Measurements from ENCODE around the gene CD86.

CD86 gene

DNA sequence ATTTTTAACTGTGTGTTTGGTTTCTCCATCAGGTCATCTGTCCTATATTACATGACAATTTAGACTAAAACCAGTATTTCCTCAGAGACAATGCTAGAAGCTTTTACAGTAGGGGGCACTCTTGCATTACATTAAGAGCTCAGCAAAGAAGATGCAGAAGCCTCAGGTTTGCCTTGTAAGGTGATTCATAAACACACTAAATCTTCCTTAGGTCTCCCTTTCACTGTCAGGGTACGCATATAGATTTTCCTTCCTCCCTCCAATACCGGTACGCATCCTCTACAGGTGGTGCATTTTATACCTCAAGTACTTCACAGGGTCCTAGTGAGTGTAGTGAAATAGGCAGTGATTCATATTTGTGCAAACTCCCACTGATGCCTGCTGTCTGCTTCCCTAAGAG, 46.5 kb downstream of the CD86 start:
- ChIA-PET CTCF (interaction anchor here (0.5 to 1.4 kb wide), 6 partner anchors 11 to 467 kb away, joined by 3 to 6 read pairs (median 3); no protein-coding TSS in a partner anchor), POLR2A (no interaction called here)
- no peak for TF ChIP-seq FOXM1 (IDR thresholded peaks at IDR 0.05; ENCODE audit: borderline replicate concordance)
- peak; percentile 41 for DNase-seq (ENCODE audit: extremely low spot score)

DNA sequence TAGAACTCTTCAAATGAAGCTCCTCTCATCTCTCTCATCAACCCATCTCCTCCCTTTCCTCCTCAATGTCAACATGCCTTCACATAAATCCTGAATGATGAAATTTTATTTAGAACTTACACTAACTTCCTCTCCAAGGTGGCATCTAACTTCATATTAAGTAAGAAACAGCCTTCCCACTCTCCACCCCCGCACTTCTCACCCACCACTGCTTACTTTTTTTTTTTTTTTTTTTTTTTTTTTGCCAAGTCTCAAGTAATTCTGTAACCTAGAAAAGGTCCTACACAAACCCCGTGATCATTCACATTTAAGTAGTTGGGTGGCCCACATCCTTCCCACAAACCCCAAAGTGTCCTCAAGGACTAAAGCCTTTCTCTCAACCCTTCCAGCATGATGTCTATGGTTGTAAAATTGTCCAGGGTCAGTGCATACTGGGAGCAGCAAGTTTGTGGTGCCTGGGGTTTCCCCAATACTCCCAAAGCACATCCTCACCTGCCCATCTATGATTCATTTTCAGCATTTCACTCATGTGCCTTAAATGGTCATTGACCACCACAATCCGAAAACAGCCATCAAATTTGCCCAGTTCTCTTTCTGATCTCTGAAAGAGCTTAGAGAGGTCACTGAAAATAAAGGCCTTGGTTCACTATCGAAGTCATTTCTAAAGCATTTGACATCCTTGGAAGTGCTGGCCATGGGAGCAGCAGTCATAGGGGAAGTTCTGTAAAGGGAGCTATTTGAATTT, 47.2 kb downstream of the CD86 start:
- POLR2A ChIA-PET, result interaction anchor here (1.0 kb wide), 1 partner anchor 281 kb away, joined by 3 read pairs; the partner anchor contains the start of gene MIX23
- TF ChIP-seq ARNT (IDR thresholded peaks at IDR 0.05), result no peak
- TF ChIP-seq ELF4 (IDR thresholded peaks at IDR 0.05), result no peak
- no peak for TF ChIP-seq PKNOX1 (IDR thresholded peaks at IDR 0.05)
- no peak for DNase-seq (ENCODE audit: extremely low spot score)
- CTCF ChIA-PET, result interaction anchor here (0.5 to 1.4 kb wide), 6 partner anchors 9 to 330 kb away, joined by 3 to 6 read pairs (median 4); no protein-coding TSS in a partner anchor

- TF ChIP-seq L3MBTL2 (conservative IDR thresholded peaks at IDR 0.05) (no peak), ARNT (IDR thresholded peaks at IDR 0.05) (no peak), ZNF384 (IDR thresholded peaks at IDR 0.05) (no peak), HDGF (IDR thresholded peaks at IDR 0.05; ENCODE audit: borderline replicate concordance) (no peak), FOXA1 (IDR thresholded peaks at IDR 0.05) (no peak), NFRKB (IDR thresholded peaks at IDR 0.05) (no peak), CTBP1 (IDR thresholded peaks at IDR 0.05; ENCODE audit: borderline replicate concordance) (no peak), ELF4 (IDR thresholded peaks at IDR 0.05) (no peak), TARDBP (IDR thresholded peaks at IDR 0.05) (no peak), BHLHE40 (IDR thresholded peaks at IDR 0.05; ENCODE audit: borderline replicate concordance) (no peak)
- ChIA-PET CTCF (no interaction called here), POLR2A (no interaction called here)
- no peak for DNase-seq (ENCODE audit: extremely low spot score)
Measured at GRCh38 chr3:122103821-122104514, 48.8 kb downstream of the CD86 start.

DNA sequence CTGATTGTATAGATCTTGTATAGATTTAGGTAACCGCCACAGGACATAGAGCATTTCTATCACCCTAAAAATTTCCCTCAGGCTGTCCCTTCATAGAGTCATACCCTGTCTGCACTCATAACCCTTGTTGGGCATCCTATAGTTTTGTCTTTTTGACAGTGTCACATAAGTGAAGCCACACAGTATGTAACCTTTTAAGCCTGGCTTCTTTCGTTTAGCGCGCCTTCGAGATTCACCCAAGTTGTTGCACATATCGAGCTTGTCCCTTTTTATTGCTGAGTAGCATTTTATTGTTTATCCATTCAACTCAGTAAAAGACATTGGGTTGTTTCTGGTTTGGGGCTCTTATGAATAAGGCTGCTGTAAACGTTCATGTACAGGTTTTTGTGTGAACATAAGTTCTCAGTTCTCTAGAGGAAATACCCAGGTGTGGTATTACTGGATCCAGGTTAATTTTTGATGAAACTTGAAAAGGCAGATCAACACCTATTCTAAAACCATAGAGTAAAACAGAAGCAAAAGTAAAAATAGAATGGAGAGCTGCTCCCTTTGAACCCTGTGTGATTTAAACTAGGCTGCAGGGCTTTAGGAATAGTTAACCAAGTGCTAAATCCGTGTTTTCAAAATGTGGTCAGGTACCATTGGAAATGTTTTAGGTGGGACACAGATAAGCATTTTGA, 49.5 kb downstream of the CD86 start:
- no peak for DNase-seq (ENCODE audit: extremely low spot score)
- ChIA-PET CTCF (no interaction called here), POLR2A (no interaction called here)
- TF ChIP-seq ZNF384 (IDR thresholded peaks at IDR 0.05), result no peak
- TF ChIP-seq FOXK2 (IDR thresholded peaks at IDR 0.05), result no peak
- TF ChIP-seq TARDBP (IDR thresholded peaks at IDR 0.05), result no peak
- no peak for TF ChIP-seq PKNOX1 (IDR thresholded peaks at IDR 0.05)
- no peak for TF ChIP-seq SUZ12 (IDR thresholded peaks at IDR 0.05)
- no peak for TF ChIP-seq FOXA1 (IDR thresholded peaks at IDR 0.05)

DNA sequence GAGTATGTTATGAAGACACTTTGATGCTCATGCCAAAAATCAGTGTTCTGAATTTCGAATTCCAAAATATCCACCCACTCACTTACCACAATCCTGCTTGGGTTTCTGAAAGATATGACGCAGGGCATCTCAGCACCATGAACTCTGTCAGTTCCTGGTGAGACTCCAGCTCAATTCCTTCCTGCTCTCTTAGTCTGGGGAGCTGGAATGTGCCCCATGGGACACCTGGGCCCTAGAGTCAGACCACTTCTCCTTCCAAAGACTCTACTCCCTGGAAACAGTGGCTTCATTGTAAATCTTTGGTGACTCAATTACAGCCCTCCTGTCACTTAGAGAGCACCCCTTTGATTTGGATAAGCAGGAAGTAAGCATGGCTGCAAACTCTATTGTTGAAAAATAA, 50.5 kb downstream of the CD86 start:
- TF ChIP-seq BHLHE40 (IDR thresholded peaks at IDR 0.05; ENCODE audit: borderline replicate concordance) (no peak), ARNT (IDR thresholded peaks at IDR 0.05) (no peak), L3MBTL2 (conservative IDR thresholded peaks at IDR 0.05) (no peak), HDGF (IDR thresholded peaks at IDR 0.05; ENCODE audit: borderline replicate concordance) (no peak), CTBP1 (IDR thresholded peaks at IDR 0.05; ENCODE audit: borderline replicate concordance) (no peak), FOXM1 (IDR thresholded peaks at IDR 0.05; ENCODE audit: borderline replicate concordance) (no peak), PKNOX1 (IDR thresholded peaks at IDR 0.05) (no peak), LEF1 (IDR thresholded peaks at IDR 0.05; ENCODE audit: borderline replicate concordance) (no peak), TARDBP (IDR thresholded peaks at IDR 0.05) (no peak), SP1 (IDR thresholded peaks at IDR 0.05) (no peak), ZNF384 (IDR thresholded peaks at IDR 0.05) (no peak), FOXK2 (IDR thresholded peaks at IDR 0.05) (no peak), FOXA1 (IDR thresholded peaks at IDR 0.05) (no peak), SUZ12 (IDR thresholded peaks at IDR 0.05) (no peak), ELF4 (IDR thresholded peaks at IDR 0.05) (no peak), NFRKB (IDR thresholded peaks at IDR 0.05) (no peak)
- no peak for DNase-seq (ENCODE audit: extremely low spot score)
- POLR2A ChIA-PET, result no interaction called here
- CTCF ChIA-PET, result no interaction called here

DNA sequence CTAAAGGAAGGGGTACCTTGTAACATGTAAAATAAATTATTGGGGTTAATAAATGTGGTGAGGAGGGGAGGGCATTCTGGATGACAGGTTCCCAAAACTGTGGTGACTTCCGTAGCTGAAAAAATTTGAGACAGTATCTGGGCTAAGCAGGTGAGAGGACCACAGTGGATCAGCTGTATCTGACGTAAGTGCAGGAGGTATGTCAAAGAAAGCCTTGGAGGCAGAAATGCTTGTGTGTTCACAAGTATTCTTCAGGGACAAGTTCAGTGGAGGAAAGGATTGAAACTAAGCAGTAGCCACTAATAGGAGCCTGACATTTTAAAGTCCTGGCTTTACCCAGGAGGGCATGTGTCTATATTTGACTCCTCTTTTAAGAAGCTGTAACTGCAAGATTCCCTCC, 52.0 kb downstream of the CD86 start:
- ChIA-PET POLR2A (no interaction called here), CTCF (no interaction called here)
- TF ChIP-seq SP1 (IDR thresholded peaks at IDR 0.05) (no peak), ARNT (IDR thresholded peaks at IDR 0.05) (no peak), ZNF384 (IDR thresholded peaks at IDR 0.05) (no peak), CTBP1 (IDR thresholded peaks at IDR 0.05; ENCODE audit: borderline replicate concordance) (no peak), FOXA1 (IDR thresholded peaks at IDR 0.05) (no peak), NFRKB (IDR thresholded peaks at IDR 0.05) (no peak), BHLHE40 (IDR thresholded peaks at IDR 0.05; ENCODE audit: borderline replicate concordance) (no peak), L3MBTL2 (conservative IDR thresholded peaks at IDR 0.05) (no peak), TARDBP (IDR thresholded peaks at IDR 0.05) (no peak)
- no peak for DNase-seq (ENCODE audit: extremely low spot score)

All from HEK293T (cell line).